ENCODE results near the gene CISTR.
"Not testable (repeated sequence)": the region's sequence is repeated elsewhere in the genome, so short reads cannot be mapped to it uniquely, and the experiment has no call there.

CISTR gene

GRCh38 chr12:53751336-53752191, at the start of gene CISTR:
CISTR (minus strand) TSS chr12:53751979.
- DNase-seq = peak; percentile 19

GRCh38 chr12:53798575-53798974, 46.8 kb upstream of the CISTR start:
- no peak for DNase-seq

- DNase-seq = no peak
Measured at GRCh38 chr12:53795927-53796326, 44.1 kb upstream of the CISTR start.

- no peak for DNase-seq
Measured at GRCh38 chr12:53793221-53793620, 41.4 kb upstream of the CISTR start.

- DNase-seq = no peak
Measured at GRCh38 chr12:53791735-53792326, 40.1 kb upstream of the CISTR start.

GRCh38 chr12:53789570-53789969, 37.8 kb upstream of the CISTR start:
- DNase-seq = no peak

GRCh38 chr12:53788892-53789291, 37.1 kb upstream of the CISTR start:
- no peak for DNase-seq

- DNase-seq = no peak
Measured at GRCh38 chr12:53786411-53786810, 34.6 kb upstream of the CISTR start.

- DNase-seq = no peak
Measured at GRCh38 chr12:53785161-53785560, 33.4 kb upstream of the CISTR start.

- no peak for DNase-seq
Measured at GRCh38 chr12:53782093-53782703, 30.4 kb upstream of the CISTR start.

GRCh38 chr12:53781228-53781801, 29.5 kb upstream of the CISTR start:
- no peak for DNase-seq

GRCh38 chr12:53780323-53780722, 28.5 kb upstream of the CISTR start:
- DNase-seq = no peak

GRCh38 chr12:53779679-53780078, 27.9 kb upstream of the CISTR start:
- not testable (repeated sequence) for DNase-seq

- DNase-seq = no peak
Measured at GRCh38 chr12:53777936-53778644, 26.3 kb upstream of the CISTR start.

GRCh38 chr12:53777412-53777811, 25.6 kb upstream of the CISTR start:
- DNase-seq = no peak

GRCh38 chr12:53776872-53777271, 25.1 kb upstream of the CISTR start:
- DNase-seq = no peak

GRCh38 chr12:53775478-53776145, 23.8 kb upstream of the CISTR start:
- no peak for DNase-seq

- no peak for DNase-seq
Measured at GRCh38 chr12:53770281-53770680, 18.5 kb upstream of the CISTR start.

- no peak for DNase-seq
Measured at GRCh38 chr12:53768976-53769375, 17.2 kb upstream of the CISTR start.

GRCh38 chr12:53766881-53767280, 15.1 kb upstream of the CISTR start:
- no peak for DNase-seq

GRCh38 chr12:53765891-53766290, 14.1 kb upstream of the CISTR start:
- DNase-seq = no peak

GRCh38 chr12:53764615-53765014, 12.8 kb upstream of the CISTR start:
- no peak for DNase-seq
